ENCODE measurements around the gene MYF5. TPM values are rescaled to one million over a fixed set of nuclear protein-coding genes. Genes with fewer than 3 reads are reported as not detected.
"Not testable (repeated sequence)": the region's sequence is repeated elsewhere in the genome, so short reads cannot be mapped to it uniquely, and the experiment has no call there.

MYF5 gene
- polyA plus RNA-seq (ENCODE audit: insufficient read length): 29.5 TPM

DNA sequence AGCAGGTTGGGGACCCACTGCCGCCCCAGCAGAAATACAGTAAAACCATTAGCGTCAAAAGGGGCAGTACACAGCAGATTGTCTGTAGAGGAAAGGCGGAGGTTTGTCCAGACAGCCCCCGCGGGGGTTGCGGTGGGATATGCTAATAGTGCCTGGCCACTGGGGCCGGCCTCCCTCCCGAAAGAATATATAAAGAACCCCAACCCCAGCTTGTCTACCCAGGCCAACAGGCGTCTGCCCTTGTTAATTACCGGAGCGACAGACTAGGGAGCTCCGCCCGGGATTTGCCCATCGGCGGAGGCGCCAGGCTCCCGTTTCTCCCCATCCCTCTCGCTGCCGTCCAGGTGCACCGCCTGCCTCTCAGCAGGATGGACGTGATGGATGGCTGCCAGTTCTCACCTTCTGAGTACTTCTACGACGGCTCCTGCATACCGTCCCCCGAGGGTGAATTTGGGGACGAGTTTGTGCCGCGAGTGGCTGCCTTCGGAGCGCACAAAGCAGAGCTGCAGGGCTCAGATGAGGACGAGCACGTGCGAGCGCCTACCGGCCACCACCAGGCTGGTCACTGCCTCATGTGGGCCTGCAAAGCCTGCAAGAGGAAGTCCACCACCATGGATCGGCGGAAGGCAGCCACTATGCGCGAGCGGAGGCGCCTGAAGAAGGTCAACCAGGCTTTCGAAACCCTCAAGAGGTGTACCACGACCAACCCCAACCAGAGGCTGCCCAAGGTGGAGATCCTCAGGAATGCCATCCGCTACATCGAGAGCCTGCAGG, at the start of gene MYF5:
MYF5 (plus strand) TSS at position 217 of the 774 bp plus-strand sequence; CDS start at position 369, 152 bp downstream.
- no peak for DNase-seq

DNA sequence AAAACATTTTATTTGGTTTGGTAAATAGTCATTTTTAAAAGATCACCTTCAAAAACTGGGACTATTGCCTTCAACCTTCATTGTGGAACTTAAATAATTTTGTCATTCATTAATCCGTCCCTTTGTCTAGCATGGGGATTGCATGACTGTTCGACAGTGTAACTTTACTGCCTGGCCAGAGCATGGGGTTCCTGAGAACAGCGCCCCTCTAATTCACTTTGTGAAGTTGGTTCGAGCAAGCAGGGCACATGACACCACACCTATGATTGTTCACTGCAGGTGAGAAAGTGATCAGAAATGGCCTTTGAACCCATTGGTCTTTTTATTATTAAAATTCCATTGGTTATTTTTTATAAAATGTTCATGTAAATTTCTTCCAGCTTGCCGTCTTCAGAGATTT, 46.5 kb upstream of the MYF5 start:
- DNase-seq: no peak

DNA sequence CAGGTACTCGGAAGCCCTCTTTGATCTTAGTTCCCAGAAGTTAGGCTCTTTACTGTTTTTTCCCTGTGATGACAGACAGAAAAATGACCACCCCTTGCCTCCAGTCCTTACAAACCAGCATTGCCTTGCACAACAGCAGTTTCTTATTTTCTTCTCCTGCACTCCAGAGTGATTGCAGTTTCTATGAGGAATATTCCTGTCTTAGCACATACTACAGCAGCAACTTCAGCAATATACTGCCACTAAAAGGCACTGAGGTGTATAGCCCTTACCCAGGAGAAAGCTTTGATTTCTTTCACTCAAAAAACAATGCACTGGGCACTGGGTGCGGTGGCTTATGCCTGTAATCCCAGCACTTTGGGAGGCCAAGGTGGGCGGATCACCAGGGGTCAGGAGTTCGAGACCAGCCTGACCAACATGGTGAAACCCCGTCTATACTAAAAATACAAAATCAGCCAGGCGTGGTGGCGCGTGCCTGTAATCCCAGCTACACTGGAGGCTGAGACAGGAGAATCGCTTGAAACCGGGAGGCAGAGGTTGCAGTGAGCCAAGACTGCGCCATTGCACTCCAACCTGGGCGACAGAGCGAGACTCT, 40.6 kb upstream of the MYF5 start:
- DNase-seq: not testable (repeated sequence)

DNA sequence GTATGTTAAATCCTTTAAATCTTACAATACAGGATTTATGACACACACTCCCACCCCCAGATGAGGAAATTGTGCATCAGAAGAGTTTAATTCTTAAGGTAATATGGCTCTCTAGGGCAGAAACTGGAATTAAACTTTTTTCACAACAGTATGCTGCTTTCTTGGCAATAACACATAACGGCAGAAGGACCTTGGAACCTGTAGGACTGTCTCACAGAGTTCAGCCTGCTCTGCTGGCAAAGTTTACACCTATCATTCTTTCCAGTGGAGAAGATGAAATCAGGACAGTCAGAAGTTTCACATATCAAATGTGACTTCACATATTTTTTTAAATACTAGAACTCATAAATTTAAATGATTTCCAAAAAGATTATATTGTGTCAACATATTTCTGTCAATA, 39.9 kb upstream of the MYF5 start:
- no peak for DNase-seq

DNA sequence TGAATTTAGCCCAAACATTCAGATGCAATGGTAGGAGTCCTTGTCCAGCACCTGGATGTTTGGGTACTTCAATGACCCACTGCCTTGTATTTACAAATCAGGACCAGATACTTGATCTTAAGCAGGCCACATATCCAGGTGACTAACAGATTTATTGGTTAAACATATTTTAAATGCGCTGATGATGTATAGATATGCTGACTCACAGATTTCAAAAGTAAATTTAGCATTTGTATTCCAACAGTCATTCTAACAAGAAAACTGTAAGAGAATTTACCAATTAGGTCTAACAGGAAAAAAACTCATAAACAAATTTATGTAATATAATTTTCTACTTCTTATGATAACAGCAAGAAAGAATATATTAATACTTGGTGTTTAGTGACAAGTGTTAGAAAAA, 38.7 kb upstream of the MYF5 start:
- no peak for DNase-seq

DNA sequence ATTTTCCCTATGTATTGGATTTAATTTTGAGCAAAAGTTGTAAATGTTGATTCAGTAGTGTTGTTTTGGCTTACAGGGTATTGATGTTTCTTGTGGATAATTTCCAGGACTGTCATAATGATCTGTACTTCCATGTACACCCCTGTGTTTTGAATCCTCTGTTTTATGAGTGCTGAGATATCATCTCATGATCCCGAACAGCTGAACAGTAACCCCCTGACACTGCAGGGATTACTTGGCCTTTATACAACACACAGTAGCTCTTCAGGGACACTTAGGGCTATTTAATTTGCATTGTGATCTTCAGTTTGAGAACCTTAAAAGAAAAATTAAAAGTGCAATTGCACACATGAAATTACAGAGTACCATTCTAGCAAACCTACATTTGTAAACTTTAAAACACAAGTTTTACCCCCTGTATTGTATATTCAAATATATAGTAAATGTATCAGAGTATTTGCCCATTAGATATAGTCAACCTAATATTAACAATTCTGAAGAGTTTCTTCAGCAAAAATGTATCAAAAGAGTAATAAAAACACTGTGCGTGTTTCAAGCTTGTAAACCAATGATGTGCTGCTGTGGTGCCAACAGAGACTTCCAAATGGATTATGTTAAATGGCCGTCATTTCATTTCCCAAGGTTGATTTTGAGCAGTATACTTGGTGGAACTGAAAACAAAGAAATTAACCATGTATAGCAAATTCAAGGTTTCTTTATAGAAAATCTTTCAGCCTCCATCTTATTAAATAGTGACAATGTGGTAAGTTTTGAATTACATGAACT, 37.2 kb upstream of the MYF5 start:
- no peak for DNase-seq

DNA sequence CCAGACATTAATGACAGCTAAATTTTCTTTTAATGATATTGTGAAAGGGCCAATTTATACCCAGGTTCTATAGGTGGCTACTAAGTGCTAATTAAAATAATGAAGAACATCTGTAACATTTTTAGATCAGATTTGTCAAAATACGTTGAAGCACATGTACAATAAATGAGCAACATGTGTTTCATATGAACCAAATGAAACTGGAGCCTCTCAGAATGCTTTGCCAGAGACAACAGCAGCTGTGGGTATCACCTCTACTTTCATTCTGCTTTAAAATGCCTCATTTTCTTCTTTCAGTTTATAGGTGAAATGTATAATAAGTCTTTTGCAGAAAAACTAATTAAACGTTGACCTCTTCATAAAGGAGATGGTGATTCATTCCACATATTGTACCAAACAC, 35.4 kb upstream of the MYF5 start:
- no peak for DNase-seq

DNA sequence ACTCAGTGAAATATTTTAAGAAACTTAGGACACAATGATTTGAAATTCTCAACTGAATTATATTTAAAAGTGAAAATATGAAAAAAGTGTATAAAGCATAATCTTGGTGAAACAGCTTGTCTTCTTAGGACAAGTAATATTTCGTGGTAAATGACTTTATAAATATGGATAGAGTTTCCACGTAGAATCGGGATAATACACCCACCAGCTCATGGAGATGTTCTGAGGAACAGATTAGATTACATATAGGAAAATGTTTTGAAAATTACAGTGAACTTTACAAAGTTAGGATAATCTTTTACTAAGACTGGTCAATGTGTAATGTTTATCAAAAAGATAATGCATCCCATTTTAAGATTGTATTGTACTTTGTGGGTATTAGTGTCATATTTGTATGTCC, 34.9 kb upstream of the MYF5 start:
- no peak for DNase-seq

DNA sequence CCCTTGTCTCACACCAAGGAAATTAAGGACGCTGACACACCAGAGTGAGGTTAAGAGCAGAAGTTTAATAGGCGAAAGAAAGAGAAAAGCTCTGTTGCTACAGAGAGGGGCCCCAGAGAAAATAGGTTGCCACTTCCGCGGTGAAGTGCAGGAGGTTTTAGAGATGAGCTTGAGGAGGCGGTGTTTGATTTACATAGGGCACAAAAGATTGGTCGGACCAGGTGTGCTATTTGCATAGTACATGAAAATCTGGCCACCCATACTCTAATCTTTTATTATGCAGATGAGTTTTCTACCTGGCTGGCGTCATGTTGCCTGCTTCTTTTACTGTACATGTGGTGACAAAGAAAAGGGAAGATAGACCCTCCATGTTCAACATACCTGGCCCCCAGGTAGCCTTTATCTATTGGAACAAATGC, 32.6 kb upstream of the MYF5 start:
- no peak for DNase-seq

DNA sequence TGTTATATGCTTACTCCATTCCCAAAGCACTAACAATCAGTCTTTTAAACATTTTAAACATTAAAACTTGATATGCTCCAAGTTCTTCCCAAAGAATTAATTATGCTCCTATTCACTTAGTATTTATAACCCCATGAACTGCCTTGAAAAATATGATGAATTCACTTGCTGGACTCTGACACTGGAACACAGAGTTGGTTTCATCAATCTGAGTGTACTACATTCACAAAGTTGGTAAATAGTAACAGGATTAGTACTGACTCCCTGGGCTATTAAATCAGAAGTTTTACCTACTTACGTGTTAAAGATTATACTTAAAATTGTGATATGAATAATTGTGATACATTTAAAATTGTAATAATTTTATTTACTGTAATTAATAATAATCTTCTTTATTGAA, 26.6 kb upstream of the MYF5 start:
- DNase-seq: no peak

DNA sequence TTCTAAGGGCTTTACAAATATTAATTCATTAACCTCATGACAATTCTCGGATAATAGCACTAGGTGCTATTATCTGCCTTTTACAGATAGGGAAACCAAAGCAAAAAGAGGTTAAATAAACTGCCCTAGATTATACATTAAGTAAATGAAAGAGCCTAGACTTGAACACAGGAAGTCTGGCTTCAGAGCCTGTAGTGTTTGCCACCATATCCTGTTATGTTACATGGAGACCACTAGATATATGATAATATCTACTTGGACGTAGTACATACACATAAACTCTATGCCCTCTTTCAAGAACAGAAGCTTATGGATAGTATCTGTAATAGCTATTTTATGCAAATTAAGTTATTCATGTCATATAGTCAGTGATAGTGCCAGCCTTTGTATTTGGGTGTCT, 26.2 kb upstream of the MYF5 start:
- no peak for DNase-seq

DNA sequence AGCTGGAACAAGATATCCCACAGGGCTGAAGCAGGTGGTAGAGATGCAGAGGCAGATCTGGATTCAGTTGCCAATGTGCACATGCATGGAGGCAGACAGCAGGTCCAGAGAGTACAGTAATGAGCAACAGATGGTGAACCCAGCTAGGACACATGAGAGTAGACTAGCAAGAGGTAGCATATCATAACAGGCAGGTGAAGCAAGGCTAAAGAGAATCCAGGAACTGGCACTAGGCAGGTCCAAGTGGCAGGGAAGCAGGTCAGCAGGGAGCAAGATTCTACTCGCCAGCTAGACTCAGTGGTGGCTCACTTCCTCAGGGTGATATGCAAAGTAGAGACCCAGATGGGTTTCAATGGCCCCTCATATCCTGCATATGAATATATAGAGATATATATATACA, 24.6 kb upstream of the MYF5 start:
- DNase-seq: no peak

DNA sequence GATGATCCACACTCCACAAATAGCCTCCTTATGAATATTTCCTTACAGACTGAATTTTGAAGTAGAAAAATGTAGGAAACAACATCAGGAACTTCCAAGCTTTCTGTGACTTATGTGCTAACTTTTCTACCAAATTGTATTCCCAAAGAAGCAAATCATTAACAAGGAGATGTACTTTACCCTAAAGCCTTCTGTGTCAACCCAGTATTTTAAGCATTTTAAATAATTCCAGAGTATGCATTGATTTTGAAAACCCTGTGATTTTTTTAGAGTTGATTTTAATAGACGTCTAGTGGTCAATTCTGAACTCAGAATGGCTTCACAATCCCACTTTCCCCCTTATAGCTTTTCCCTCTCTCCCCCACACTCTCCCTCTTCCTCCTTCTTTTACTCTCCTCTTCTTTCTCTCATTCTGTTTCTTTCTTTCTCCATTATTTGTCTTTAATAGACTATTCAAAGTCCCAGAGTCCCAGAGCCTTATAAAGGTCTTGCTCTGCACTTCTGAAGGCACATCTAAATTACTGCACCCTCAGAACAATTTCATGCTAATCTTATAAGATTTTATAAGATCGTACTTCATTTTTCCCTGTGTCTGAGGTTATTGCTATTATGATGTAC, 19.3 kb upstream of the MYF5 start:
- no peak for DNase-seq

DNA sequence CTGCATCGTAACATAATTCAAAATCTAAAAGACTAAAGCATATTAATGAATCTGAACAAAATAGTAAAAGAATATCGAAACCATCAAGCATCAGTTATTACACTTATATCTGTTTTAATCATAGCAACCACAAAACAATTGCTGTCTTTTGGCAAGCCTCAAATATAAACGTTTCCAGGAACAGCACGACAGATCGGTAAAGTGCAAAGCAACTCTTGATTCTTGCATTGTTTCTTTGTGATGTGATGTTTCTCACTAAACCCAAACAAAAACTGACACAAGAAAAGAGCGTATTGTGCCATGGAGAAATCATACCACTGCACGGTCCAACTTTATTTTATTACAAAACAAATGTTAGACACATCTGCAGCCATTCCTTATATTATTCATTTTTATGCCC, 18.5 kb upstream of the MYF5 start:
- no peak for DNase-seq

DNA sequence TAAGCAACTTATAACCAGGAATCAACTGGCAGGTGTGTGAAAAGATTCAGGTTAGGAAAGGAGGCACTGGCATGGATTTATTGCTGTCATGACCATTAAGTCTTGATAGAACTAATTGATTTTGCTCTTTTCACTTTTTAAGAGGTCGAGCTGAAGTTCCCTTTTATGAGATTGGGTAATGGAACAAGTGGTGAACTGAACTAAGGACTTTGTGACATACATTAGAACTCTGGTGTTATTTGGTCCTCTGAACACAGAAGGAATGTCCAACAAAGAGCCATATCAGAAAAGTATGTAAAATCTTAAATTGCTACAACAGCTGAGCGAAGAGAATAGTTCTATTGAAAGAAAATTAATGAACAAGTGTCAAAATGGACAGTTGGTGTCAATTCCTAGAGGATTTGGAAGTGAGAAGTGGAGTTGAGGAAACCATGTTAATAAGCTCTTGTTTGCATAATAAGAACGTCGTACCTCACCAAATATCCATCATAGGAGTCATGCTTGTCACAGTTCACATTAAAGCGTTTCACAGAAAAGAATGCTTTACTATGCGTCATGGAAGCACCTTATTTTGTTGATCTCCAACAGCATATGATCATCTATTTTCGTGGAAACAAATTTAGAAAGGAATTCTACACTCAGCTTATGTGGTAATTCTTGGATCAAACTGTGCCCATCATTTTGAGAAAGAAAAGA, 17.7 kb upstream of the MYF5 start:
- DNase-seq: no peak

DNA sequence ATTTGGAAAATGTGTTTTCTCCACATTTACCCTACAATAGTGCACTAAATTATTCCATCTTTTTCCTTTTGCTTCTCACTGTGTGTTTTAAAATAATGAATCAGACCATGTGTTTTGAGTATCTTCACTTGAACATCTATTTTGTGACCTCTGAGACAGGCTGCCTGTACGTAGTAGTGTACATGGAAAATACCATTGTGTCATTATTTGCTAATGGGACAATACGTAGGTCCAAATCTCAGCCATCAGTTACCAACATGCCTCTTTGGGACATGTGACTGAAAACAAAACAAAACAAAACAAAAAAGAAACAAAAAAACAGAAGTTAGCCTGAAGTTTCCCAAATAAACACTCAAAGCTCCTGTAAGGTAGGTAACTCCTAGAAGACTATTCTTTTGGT, 16.4 kb upstream of the MYF5 start:
- DNase-seq: no peak

DNA sequence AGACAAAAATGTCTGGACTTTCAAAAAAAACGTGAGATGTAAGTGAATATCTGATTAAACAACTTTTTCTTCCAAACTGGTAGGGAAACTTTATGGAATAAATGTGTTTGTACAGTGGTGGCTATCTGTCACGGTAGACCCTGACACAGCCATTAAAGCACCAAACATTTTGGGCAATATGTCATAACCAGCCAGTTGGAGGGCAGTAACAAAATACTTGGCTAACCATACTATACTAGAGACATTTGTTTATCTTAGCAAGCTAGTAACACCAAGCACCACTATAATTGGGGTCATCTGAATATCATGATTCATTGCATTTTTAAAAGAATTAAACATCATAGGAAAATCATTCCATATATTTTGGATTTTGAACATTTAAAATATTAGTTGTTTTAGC, 15.3 kb upstream of the MYF5 start:
- DNase-seq: no peak

DNA sequence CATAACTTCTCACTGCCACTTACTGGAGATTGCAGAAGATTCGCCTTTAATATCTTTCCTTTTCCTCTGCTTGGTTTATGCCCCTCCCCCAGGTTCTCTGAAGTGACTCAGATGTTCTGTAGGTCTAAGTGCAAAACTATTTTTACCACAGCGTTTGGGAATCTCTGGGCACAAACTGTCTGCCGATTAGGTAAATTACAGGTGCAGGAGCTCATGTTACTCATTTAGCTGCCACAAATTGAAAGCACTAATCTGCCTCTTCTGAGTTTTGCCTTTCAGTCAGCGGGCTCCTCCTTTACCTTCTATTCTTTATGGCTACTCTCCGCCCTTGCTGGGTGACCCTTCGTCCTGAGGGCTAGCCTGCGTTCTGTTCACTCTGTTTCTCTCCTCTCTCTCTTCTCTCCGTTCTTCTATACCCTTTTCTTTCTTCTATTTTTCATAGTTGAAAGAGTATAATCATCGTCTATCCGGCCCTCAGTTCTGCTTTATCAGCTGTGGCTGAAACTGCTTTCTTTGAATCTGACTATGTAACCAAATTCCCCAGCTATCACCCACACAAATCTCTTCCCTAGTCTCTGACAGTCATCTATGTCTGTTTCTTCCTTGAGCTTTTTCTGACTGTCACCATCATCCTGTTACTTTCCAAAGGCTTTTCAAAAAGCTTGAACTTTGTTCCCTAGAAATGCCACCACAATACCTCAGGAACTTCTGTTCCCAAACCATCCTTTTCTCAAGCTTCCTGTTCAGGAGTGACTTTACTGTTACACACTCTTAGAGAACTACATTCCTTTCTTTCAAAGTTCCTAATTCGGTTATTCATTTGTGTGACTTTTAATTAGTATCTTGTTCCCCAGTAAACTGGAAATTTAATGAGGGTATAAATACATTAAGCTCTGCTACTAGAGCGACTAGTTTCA, 13.6 kb upstream of the MYF5 start:
- no peak for DNase-seq

DNA sequence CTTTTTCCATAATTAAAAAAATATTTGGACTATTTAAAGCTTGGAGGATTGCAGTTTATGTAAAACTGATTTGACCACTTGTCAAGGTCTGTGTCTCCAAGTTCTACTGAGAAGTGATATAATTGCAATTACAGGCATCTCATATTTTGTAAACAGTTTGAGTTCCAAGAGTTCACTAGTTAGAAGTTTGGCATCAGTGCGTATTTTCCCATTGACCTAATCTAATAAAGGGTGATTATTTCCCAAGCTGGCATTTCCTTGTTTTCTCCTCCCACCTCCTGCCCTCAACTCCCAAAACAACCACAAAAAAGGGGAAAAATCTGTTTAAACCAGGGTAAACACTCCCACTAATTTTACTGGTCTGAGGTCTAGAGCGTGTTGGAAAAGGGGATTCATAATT, 12.3 kb upstream of the MYF5 start:
- DNase-seq: no peak

DNA sequence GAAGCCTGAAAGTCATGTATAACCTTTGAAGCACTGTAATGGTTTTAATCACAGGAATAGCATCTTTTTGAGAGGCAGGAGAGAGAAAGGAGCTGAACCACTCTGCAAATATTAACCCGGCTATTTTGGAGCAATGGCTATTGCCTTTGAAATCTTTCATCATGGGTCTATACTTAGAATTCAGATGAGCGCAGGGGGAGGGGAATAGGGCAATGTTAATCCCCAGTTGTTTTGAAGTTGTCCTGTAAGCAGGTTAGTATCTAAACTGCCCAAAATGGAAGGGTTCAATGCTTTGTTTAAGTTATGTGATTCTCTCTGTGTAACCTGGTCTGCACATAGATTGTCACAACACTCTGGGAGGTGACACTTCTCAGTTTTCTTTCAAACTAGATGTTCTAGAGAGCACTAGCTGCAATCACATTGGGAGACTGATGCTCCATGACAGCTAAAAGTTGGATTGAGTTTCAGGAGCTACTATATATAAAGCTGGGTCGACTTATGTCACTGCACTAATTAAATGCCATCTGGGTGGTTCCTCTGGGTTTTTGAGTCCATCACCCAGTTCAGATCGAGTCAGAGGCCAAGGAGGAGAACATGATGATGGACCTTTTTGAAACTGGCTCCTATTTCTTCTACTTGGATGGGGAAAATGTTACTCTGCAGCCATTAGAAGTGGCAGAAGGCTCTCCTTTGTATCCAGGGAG, 9.4 kb upstream of the MYF5 start, which contains the start of gene MYF6:
MYF6 (plus strand) TSS at position 509 of the 704 bp plus-strand sequence; CDS start at position 595, 86 bp downstream.
- DNase-seq: no peak

DNA sequence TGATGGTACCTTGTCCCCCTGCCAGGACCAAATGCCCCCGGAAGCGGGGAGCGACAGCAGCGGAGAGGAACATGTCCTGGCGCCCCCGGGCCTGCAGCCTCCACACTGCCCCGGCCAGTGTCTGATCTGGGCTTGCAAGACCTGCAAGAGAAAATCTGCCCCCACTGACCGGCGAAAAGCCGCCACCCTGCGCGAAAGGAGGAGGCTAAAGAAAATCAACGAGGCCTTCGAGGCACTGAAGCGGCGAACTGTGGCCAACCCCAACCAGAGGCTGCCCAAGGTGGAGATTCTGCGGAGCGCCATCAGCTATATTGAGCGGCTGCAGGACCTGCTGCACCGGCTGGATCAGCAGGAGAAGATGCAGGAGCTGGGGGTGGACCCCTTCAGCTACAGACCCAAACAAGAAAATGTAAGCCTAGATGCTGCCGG, 8.9 kb upstream of the MYF5 start:
- no peak for DNase-seq

Data from hindlimb muscle (tissue), 1 donor.